PC-9 (cell line): ENCODE measurements around the gene PAX7. TPM values are rescaled to one million over a fixed set of nuclear protein-coding genes. Genes with fewer than 3 reads are reported as not detected.

Source experiments
- BruUV-seq: library from RNA; stranded (reverse); fragments of 400-500 nt; replicated peaks from 2 replicates; lab custom pipeline; 2021; lab: Mats Ljungman, UMichigan
- CTCF ChIA-PET: fragments of 300-600 bp; sonication (Branson Sonifier 250); formaldehyde crosslinking; loops from one replicate; lab custom pipeline; 2022; ENCODE audit warnings: antibody characterized with exemption; lab: Charles Lee
- POLR2A ChIA-PET: fragments of 300-600 bp; sonication (Branson Sonifier 250); formaldehyde crosslinking; loops from one replicate; lab custom pipeline; 2022; ENCODE audit warnings: antibody characterized with exemption; ENCODE audit not compliant: unreplicated experiment; lab: Charles Lee
- DNase-seq, 2 experiments: peaks; one replicate each; pipeline versions ENCODE4 v3.0.0 to v3.0.0-alpha.2; 2015 to 2022; ENCODE audit warnings: mixed read lengths in 1 of 2
- H2AFZ ChIP-seq: fragments of 200-600 bp; sonication (generic); 2 replicates; pipeline ENCODE4 v1.8.1; 2017; ENCODE audit warnings: antibody characterized with exemption
- H3F3A ChIP-seq: fragments of 200-600 bp; sonication (generic); 2 replicates; pipeline ENCODE4 v1.8.1; 2017; ENCODE audit warnings: antibody characterized with exemption, mild to moderate bottlenecking, low read depth; ENCODE audit not compliant: insufficient read depth
- H3K27ac ChIP-seq: fragments of 200-600 bp; sonication (generic); 2 replicates; pipeline ENCODE4 v1.6.1; 2016; ENCODE audit warnings: mixed run types
- H3K27me3 ChIP-seq: fragments of 200-600 bp; sonication (generic); 2 replicates; pipeline ENCODE4 v1.6.1; 2016; ENCODE audit warnings: low read depth, mixed run types; ENCODE audit not compliant: insufficient read depth
- H3K36me3 ChIP-seq: fragments of 200-600 bp; sonication (generic); 2 replicates; pipeline ENCODE4 v1.6.1; 2016; ENCODE audit warnings: low read depth, mixed run types
- H3K4me1 ChIP-seq: fragments of 200-600 bp; sonication (generic); replicated peaks from 2 replicates; pipeline ENCODE4 v1.6.1; 2016; ENCODE audit warnings: mixed run types; ENCODE audit not compliant: insufficient read depth
- H3K4me2 ChIP-seq: fragments of 200-600 bp; sonication (generic); 2 replicates; pipeline ENCODE4 v1.6.1; 2017; ENCODE audit warnings: mixed run types
- H3K4me3 ChIP-seq: fragments of 200-600 bp; sonication (generic); 2 replicates; pipeline ENCODE4 v1.6.1; 2016; ENCODE audit warnings: mixed run types
- H3K79me2 ChIP-seq: fragments of 200-600 bp; sonication (generic); 2 replicates; pipeline ENCODE4 v1.6.1; 2017; ENCODE audit warnings: low read depth, mixed run types
- H3K9me2 ChIP-seq: fragments of 200-600 bp; sonication (generic); 2 replicates; pipeline ENCODE4 v1.8.1; 2017; ENCODE audit warnings: mild to moderate bottlenecking; ENCODE audit not compliant: insufficient read depth
- H3K9me3 ChIP-seq: fragments of 200-600 bp; sonication (generic); 2 replicates; pipeline ENCODE4 v1.8.1; 2016; ENCODE audit warnings: low read depth; ENCODE audit not compliant: insufficient read depth
- H4K20me1 ChIP-seq: fragments of 200-600 bp; sonication (generic); 2 replicates; pipeline ENCODE4 v1.8.1; 2017; ENCODE audit not compliant: insufficient read depth
- EZH2 ChIP-seq: fragments of 200-600 bp; sonication (generic); IDR thresholded peaks from 2 replicates; pipeline ENCODE4 v1.8.0; 2017; ENCODE audit warnings: antibody characterized with exemption, low read depth
- intact Hi-C: fragments of 100-400 bp; cut with micrococcal nuclease; formaldehyde crosslinking; loops from one replicate; pipeline ENCODE4 v1.10.0; 2022; ENCODE audit not compliant: unreplicated experiment
- total RNA-seq: library from RNA; stranded (reverse); gene quantifications from 2 replicates; pipeline ENCODE4 v1.2.3, GENCODE V29; 2021
- TF ChIP-seq, protein P1 (sequence below): fragments of 200-600 bp; sonication (generic); conservative IDR thresholded peaks from 2 replicates; pipeline ENCODE4 v1.6.1; 2017; ENCODE audit warnings: mixed run types, antibody characterized with exemption, mild to moderate bottlenecking, moderate library complexity

PAX7 gene
- total RNA-seq, 1 experiment from 2014 or later: not detected

DNA sequence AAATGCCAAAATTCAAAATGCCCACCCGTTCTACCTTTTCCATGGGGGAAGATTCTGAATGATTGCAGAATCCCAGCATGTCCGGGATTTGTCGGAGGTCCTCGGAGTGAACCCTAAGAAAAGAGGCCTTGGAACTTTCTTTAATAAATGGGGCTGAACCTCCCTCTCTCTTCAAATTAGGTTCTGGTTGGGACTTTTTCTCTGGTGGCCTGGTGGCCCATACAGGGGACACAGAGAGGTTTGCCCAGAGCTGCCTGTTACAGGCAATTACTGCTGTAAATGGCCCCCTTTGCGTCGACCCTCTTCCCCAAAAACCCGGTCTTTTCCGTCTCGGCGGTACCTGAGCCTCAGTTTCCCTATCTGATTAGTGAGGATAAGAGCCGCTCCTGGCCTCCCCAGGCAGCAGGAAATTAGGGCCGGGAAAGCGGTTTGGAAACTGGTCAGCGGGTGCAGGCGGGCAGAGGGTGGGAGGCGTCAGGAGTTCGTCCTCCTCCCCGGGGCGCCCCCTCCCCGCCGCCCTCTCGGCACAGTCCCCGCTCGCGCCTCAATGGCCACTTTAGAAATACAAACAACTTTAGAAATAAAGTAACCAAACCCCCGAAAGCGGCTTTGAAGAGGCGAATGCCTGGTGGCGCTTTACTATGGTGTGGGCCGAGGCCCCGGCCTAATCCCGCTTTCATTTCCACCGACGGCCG, 15.6 kb downstream of the PAX7 start:
- no peak overlapping the region for H3K4me2 ChIP-seq
- no peaks in the 10 kb centered on the region for H3K9me2 ChIP-seq
- H3K4me3 ChIP-seq: no peak overlapping the region
- no peak for DNase-seq
- POLR2A ChIA-PET: interaction anchor here (0.7 kb wide), 1 partner anchor 545 kb away, joined by 4 read pairs; no protein-coding TSS in a partner anchor
- no peak for TF ChIP-seq EZH2
- TF ChIP-seq, protein P1, sequence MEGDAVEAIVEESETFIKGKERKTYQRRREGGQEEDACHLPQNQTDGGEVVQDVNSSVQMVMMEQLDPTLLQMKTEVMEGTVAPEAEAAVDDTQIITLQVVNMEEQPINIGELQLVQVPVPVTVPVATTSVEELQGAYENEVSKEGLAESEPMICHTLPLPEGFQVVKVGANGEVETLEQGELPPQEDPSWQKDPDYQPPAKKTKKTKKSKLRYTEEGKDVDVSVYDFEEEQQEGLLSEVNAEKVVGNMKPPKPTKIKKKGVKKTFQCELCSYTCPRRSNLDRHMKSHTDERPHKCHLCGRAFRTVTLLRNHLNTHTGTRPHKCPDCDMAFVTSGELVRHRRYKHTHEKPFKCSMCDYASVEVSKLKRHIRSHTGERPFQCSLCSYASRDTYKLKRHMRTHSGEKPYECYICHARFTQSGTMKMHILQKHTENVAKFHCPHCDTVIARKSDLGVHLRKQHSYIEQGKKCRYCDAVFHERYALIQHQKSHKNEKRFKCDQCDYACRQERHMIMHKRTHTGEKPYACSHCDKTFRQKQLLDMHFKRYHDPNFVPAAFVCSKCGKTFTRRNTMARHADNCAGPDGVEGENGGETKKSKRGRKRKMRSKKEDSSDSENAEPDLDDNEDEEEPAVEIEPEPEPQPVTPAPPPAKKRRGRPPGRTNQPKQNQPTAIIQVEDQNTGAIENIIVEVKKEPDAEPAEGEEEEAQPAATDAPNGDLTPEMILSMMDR: no peak
- H3K4me1 ChIP-seq: peaks cover 11% of the 10 kb centered on the region
- no TSS peak for BruUV-seq
- CTCF ChIA-PET: no interaction called here
- no peaks in the 10 kb centered on the region for H3K9me3 ChIP-seq
- no peaks in the 10 kb centered on the region for H3F3A ChIP-seq
- no peak overlapping the region for H2AFZ ChIP-seq
- no peaks in the 10 kb centered on the region for H4K20me1 ChIP-seq
- intact Hi-C loops: no loop called here
- no peaks in the 10 kb centered on the region for H3K36me3 ChIP-seq
- no peaks in the 10 kb centered on the region for H3K79me2 ChIP-seq
- no peak overlapping the region for H3K27ac ChIP-seq
- peaks cover 25% of the 10 kb centered on the region for H3K27me3 ChIP-seq

- no peak overlapping the region for H3K4me2 ChIP-seq
- POLR2A ChIA-PET: interaction anchor here (0.7 kb wide), 1 partner anchor 544 kb away, joined by 4 read pairs; no protein-coding TSS in a partner anchor
- H3K4me1 ChIP-seq: peaks cover 11% of the 10 kb centered on the region
Observed at GRCh38 chr1:18646786-18647410, 16.3 kb downstream of the PAX7 start.

GRCh38 chr1:18647681-18648214, 17.1 kb downstream of the PAX7 start:
- no peak overlapping the region for H3K27ac ChIP-seq
- no TSS peak for BruUV-seq
- intact Hi-C loops: no loop called here
- no peaks in the 10 kb centered on the region for H3K36me3 ChIP-seq
- H3K27me3 ChIP-seq: peaks cover 16% of the 10 kb centered on the region
- no peak overlapping the region for H2AFZ ChIP-seq
- H3K9me2 ChIP-seq: no peaks in the 10 kb centered on the region
- H3K79me2 ChIP-seq: no peaks in the 10 kb centered on the region
- no peak overlapping the region for H3K4me2 ChIP-seq
- H3K4me3 ChIP-seq: no peak overlapping the region
- peaks cover 11% of the 10 kb centered on the region for H3K4me1 ChIP-seq
- no peak for TF ChIP-seq EZH2
- TF ChIP-seq, protein P1: no peak
- no peaks in the 10 kb centered on the region for H4K20me1 ChIP-seq
- POLR2A ChIA-PET: no interaction called here
- H3K9me3 ChIP-seq: no peaks in the 10 kb centered on the region
- no peak for DNase-seq
- CTCF ChIA-PET: no interaction called here
- no peaks in the 10 kb centered on the region for H3F3A ChIP-seq

More at GRCh38 chr1:18646786-18647410, 16.3 kb downstream of the PAX7 start:
- no peaks in the 10 kb centered on the region for H3K9me2 ChIP-seq
- no peak overlapping the region for H3K4me3 ChIP-seq
- no peak for DNase-seq
- CTCF ChIA-PET: no interaction called here
- no peak overlapping the region for H3K27ac ChIP-seq
- H3K36me3 ChIP-seq: no peaks in the 10 kb centered on the region
- no peak for TF ChIP-seq EZH2
- TF ChIP-seq, protein P1: no peak
- H4K20me1 ChIP-seq: no peaks in the 10 kb centered on the region
- H3K9me3 ChIP-seq: no peaks in the 10 kb centered on the region
- no peaks in the 10 kb centered on the region for H3F3A ChIP-seq
- H3K79me2 ChIP-seq: no peaks in the 10 kb centered on the region
- H2AFZ ChIP-seq: no peak overlapping the region
- peaks cover 19% of the 10 kb centered on the region for H3K27me3 ChIP-seq
- BruUV-seq: no TSS peak
- intact Hi-C loops: no loop called here
